Measurements from ENCODE around the gene RARRES2.
"Not testable (repeated sequence)": the region's sequence is repeated elsewhere in the genome, so short reads cannot be mapped to it uniquely, and the experiment has no call there.

- TF ChIP-seq, protein P1, sequence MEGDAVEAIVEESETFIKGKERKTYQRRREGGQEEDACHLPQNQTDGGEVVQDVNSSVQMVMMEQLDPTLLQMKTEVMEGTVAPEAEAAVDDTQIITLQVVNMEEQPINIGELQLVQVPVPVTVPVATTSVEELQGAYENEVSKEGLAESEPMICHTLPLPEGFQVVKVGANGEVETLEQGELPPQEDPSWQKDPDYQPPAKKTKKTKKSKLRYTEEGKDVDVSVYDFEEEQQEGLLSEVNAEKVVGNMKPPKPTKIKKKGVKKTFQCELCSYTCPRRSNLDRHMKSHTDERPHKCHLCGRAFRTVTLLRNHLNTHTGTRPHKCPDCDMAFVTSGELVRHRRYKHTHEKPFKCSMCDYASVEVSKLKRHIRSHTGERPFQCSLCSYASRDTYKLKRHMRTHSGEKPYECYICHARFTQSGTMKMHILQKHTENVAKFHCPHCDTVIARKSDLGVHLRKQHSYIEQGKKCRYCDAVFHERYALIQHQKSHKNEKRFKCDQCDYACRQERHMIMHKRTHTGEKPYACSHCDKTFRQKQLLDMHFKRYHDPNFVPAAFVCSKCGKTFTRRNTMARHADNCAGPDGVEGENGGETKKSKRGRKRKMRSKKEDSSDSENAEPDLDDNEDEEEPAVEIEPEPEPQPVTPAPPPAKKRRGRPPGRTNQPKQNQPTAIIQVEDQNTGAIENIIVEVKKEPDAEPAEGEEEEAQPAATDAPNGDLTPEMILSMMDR (conservative IDR thresholded peaks at IDR 0.05; ENCODE audit: low read length), result not testable (repeated sequence)
- not testable (repeated sequence) for TF ChIP-seq EZH2phosphoT487 (IDR thresholded peaks at IDR 0.05; ENCODE audit: borderline replicate concordance, low read depth, low read length)
Measured at GRCh38 chr7:150295027-150295426, 46.4 kb downstream of the RARRES2 start.

Measured in OCI-LY7 (cell line).